B cell (primary cell): Measurements from ENCODE around the gene HCN4.

Experiments
- EZH2 ChIP-seq: IDR thresholded peaks from 2 replicates; pipeline ENCODE4 v1.6.1; 2012; ENCODE audit warnings: borderline replicate concordance, low read depth, mild to moderate bottlenecking, moderate library complexity, low read length; ENCODE audit not compliant: insufficient read depth, poor library complexity, severe bottlenecking
- TF ChIP-seq, protein P1 (sequence below): fragments of 200-600 bp; IDR thresholded peaks from one replicate; pipeline ENCODE4 v1.8.0; 2022; ENCODE audit warnings: antibody characterized with exemption, mild to moderate bottlenecking

DNA sequence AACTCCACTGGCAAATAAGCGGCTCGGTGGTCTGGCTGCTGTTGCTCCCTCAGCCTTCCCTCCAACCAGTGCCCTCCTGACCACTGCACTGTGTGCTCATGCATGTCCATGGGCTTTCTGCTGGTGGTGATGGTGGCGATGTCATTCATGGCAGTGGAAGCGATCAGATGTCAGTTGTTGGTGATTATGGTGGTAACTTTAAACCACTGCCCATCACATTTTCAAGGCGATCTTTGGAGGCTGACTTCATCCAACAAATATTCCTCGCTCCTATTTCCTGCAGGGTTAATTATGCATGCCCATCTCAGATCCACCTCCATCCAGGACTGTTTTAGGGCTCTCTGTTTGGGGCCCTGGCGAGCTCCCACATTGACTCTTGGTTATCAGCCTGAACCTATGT, 13.4 kb upstream of the HCN4 start:
- TF ChIP-seq, protein P1, sequence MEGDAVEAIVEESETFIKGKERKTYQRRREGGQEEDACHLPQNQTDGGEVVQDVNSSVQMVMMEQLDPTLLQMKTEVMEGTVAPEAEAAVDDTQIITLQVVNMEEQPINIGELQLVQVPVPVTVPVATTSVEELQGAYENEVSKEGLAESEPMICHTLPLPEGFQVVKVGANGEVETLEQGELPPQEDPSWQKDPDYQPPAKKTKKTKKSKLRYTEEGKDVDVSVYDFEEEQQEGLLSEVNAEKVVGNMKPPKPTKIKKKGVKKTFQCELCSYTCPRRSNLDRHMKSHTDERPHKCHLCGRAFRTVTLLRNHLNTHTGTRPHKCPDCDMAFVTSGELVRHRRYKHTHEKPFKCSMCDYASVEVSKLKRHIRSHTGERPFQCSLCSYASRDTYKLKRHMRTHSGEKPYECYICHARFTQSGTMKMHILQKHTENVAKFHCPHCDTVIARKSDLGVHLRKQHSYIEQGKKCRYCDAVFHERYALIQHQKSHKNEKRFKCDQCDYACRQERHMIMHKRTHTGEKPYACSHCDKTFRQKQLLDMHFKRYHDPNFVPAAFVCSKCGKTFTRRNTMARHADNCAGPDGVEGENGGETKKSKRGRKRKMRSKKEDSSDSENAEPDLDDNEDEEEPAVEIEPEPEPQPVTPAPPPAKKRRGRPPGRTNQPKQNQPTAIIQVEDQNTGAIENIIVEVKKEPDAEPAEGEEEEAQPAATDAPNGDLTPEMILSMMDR, result no peak
- no peak for TF ChIP-seq EZH2
